Left ventricle myocardium inferior (tissue), 1 donor: ENCODE results near the gene BTBD7. TPM values are rescaled to one million over a fixed set of nuclear protein-coding genes. Genes with fewer than 3 reads are reported as not detected.

Experiments used
- DNase-seq: peaks from one replicate; pipeline ENCODE4 v3.0.0-alpha.2; 2020
- H3K27ac ChIP-seq: fragments of 200-600 bp; replicated peaks from 2 replicates; pipeline ENCODE4 v1.8.0; 2021
- H3K27me3 ChIP-seq: fragments of 200-600 bp; 2 replicates; pipeline ENCODE4 v1.8.0; 2021; ENCODE audit warnings: low read depth
- H3K36me3 ChIP-seq: fragments of 200-600 bp; 2 replicates; pipeline ENCODE4 v1.8.0; 2021
- H3K4me1 ChIP-seq: fragments of 200-600 bp; 2 replicates; pipeline ENCODE4 v1.8.0; 2021
- H3K4me3 ChIP-seq: fragments of 200-600 bp; 2 replicates; pipeline ENCODE4 v1.8.0; 2021; ENCODE audit warnings: mild to moderate bottlenecking, moderate library complexity
- H3K9me3 ChIP-seq: fragments of 200-600 bp; replicated peaks from 2 replicates; pipeline ENCODE4 v1.8.0; 2021
- intact Hi-C: fragments of 100-400 bp; cut with micrococcal nuclease; formaldehyde crosslinking; loops from one replicate; pipeline ENCODE4 v1.11.0; 2022
- total RNA-seq: library from RNA; stranded (reverse); fragmentation: NEBNext Ultra II Directional; extraction: Animal tissue kit (Norgen Biotek cat#: 25700); gene quantifications from one replicate; pipeline ENCODE4 v1.2.1, GENCODE V29; 2021
- TF ChIP-seq, protein P1 (sequence below): fragments of 200-600 bp; IDR thresholded peaks from 2 replicates; pipeline ENCODE4 v1.8.0; 2021; ENCODE audit warnings: antibody characterized with exemption, mild to moderate bottlenecking, borderline replicate concordance
- donor health status: DM: no; HTN: yes; CAD: no; lungs with severe emphysema.

BTBD7 gene
- total RNA-seq, 1 donor from 2014 or later: 20.2 TPM

DNA sequence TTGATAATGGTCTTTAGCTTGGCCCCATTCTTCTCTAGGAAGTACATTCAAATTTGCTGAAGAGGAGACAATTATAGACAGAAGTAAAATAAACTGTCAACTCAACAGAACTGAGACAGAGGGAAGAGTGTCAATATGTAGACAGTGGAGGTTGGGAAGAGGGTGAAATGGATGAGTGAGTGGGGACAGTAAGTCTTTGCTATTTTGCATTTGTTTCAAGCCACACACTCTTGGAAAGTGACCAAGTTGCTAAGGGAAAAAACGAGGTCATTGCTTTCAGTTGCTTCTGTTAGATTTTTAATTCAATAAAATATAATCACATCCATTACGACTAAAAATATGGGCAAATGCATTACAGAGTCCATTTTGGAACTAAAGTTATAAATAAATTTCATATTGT, 47.8 kb downstream of the BTBD7 start:
- H3K4me3 ChIP-seq: no peak overlapping the region
- TF ChIP-seq, protein P1, sequence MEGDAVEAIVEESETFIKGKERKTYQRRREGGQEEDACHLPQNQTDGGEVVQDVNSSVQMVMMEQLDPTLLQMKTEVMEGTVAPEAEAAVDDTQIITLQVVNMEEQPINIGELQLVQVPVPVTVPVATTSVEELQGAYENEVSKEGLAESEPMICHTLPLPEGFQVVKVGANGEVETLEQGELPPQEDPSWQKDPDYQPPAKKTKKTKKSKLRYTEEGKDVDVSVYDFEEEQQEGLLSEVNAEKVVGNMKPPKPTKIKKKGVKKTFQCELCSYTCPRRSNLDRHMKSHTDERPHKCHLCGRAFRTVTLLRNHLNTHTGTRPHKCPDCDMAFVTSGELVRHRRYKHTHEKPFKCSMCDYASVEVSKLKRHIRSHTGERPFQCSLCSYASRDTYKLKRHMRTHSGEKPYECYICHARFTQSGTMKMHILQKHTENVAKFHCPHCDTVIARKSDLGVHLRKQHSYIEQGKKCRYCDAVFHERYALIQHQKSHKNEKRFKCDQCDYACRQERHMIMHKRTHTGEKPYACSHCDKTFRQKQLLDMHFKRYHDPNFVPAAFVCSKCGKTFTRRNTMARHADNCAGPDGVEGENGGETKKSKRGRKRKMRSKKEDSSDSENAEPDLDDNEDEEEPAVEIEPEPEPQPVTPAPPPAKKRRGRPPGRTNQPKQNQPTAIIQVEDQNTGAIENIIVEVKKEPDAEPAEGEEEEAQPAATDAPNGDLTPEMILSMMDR: no peak
- peaks cover 7% of the 10 kb centered on the region for H3K36me3 ChIP-seq
- intact Hi-C loops: no loop called here
- H3K27me3 ChIP-seq: no peaks in the 10 kb centered on the region
- H3K4me1 ChIP-seq: peaks cover 27% of the 10 kb centered on the region
- no peaks in the 10 kb centered on the region for H3K9me3 ChIP-seq
- no peak for DNase-seq
- no peak overlapping the region for H3K27ac ChIP-seq

DNA sequence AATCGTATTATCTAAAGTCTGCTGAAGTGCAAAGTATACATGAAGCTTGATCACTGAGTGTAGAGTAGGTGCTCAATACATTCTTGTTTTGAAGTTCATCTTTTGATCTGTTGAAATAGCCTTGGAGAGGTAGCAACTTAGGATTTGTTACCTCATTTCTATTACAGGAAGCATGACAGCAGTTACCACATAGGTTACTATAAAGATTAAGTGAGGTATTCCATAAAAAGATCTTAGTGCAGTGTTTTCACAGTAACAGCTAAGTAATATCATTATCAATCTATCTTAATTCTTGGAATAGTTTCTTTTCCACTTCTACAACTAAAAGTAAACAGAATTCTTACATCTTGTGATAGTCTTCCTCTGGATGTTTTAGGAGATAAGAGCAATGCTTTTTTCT, 50.9 kb downstream of the BTBD7 start:
- Histone ChIP-seq H3K9me3 (no peaks in the 10 kb centered on the region), H3K27ac (no peak overlapping the region), H3K36me3 (no peaks in the 10 kb centered on the region), H3K4me1 (peaks cover 19% of the 10 kb centered on the region), H3K27me3 (no peaks in the 10 kb centered on the region), H3K4me3 (no peak overlapping the region)
- TF ChIP-seq, protein P1: no peak
- no peak for DNase-seq
- intact Hi-C loops: no loop called here

DNA sequence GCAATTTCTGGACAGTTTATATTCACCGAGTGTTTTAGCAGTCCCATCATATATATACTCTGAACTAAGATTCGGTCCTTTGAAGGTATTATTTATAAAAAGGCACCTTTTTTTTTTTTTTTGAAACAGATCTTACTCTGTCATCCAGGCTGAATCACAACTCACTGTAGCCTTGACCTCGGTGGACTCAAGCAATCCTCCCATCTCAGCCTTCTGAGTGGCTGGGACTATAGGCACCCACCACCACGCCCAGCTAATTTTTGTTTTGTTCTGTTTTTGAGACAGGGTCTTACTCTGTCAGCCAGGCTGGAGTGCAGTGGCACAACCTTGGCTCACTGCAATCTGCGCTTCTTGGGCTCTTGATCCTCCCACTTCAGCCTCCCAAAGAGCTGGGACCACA, 52.1 kb downstream of the BTBD7 start:
- peaks cover 9% of the 10 kb centered on the region for H3K4me1 ChIP-seq
- intact Hi-C loops: no loop called here
- H3K9me3 ChIP-seq: no peaks in the 10 kb centered on the region
- no peak overlapping the region for H3K27ac ChIP-seq
- H3K4me3 ChIP-seq: no peak overlapping the region
- H3K36me3 ChIP-seq: no peaks in the 10 kb centered on the region
- TF ChIP-seq, protein P1: no peak
- no peaks in the 10 kb centered on the region for H3K27me3 ChIP-seq
- DNase-seq: no peak

DNA sequence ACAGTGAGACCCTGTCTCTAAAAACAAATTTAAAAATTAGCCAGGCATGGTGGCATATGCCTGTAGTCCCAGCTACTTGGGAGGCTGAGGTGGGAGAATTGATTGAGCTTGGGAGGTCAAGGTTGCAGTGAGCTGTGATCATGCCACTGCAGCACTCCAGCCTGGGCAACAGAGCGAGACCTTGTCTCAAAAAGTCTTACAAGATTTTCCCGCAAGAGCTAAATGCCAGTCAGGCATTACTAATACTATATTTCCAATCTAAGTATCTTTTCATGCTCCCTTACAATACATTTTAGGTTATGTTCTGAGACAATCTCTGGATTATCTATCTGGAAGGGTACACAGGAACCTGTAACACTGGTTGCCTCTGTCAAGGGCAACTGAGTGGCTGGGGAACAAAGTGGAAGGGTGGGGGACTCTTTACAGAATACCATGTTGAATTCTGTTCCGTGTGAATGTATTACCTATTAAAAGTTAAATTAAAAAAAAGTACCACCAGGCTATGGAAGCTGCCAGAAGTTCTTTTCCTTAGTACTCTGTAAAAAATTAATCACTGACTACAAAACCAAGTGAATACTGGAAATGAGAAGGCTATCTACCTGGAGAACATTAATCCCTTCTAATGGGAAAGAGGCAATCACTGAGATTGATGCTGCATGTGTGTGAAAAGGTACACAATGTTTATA, 56.7 kb downstream of the BTBD7 start:
- H3K36me3 ChIP-seq: peaks cover 4% of the 10 kb centered on the region
- TF ChIP-seq, protein P1: no peak
- no peak overlapping the region for H3K27ac ChIP-seq
- no peak for DNase-seq
- H3K9me3 ChIP-seq: no peaks in the 10 kb centered on the region
- no peak overlapping the region for H3K4me3 ChIP-seq
- intact Hi-C loops: no loop called here
- H3K4me1 ChIP-seq: peaks cover 10% of the 10 kb centered on the region
- H3K27me3 ChIP-seq: no peaks in the 10 kb centered on the region

DNA sequence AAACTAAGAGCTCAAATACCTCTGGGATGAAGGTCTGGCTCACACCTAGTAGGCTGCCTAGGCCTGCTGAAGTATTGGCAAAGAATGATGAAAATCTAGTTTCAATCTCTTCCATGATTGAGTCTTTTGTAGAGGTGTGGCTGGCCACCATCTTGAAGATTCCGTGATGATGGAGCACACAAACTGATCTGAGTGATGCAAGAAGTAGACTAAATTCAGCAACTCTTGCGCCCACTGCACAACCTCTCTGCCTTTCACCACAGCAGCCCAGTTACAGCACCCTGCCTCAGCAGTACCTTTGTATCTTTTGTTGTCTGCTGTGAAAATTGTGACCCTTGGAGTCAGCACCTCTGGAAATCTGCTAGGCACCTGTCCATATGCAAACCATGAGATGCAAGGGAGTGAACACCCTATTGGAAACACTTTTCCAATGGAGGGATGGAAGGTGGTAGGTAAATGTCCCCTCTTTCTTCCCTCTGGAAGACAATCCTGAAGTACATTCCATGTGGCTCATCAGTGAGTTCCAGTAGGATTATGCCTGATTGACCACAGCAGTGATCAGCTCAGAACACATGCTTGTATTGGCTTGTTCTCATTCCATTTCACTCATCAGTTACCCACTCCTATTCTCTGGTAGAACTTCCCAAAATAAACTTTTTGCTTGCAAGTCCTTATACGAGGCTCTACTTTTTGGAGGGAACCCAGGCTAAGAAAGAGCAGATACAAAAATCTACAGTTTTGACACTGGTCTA, 58.6 kb downstream of the BTBD7 start:
- no peak for DNase-seq
- no peaks in the 10 kb centered on the region for H3K9me3 ChIP-seq
- H3K4me3 ChIP-seq: no peak overlapping the region
- H3K4me1 ChIP-seq: peaks cover 22% of the 10 kb centered on the region
- no peaks in the 10 kb centered on the region for H3K27me3 ChIP-seq
- TF ChIP-seq, protein P1: no peak
- H3K36me3 ChIP-seq: peaks cover 4% of the 10 kb centered on the region
- intact Hi-C loops: no loop called here
- H3K27ac ChIP-seq: no peak overlapping the region
